Measurements from ENCODE around the gene GCSAM. TPM values are rescaled to one million over a fixed set of nuclear protein-coding genes. Genes with fewer than 3 reads are reported as not detected.

The GCSAM gene
- total and polyA plus RNA-seq, 2 experiments from 2014 or later = 1.7 TPM; not detected in 1

DNA sequence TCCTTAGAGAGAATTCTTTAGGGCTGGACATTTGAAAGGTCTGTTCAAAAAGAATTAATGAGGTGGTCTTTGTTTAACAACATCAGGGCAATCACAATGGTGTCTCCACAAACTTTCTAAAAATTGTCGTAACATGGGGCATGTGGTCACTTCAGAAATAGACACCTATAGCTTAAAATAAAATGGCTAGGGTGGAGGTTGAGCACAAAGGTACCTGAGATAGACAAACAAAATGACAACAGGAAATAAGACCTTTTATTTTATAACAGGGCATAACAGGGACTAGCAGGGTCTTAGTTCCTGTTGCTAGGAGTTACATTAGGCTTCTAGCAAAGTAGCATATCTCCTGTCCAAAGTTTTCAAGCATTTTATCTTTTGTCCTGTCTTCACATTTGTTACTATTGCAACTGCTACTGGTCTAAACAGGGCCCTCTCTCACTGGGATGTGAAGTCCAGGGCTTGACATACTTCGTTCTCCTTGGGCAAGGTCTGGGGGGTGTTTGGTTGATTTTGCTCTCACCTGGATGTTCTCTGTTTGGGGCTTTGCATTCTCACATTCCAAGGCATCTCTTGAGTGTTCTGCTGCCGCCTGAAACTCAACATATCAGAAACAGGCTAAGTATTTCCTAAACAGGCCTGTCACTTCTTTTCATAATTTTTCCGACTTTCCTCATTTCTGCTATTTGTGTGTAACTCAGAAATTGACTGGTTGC lies 3.0 kb downstream of the GCSAM start:
- H3K4me3 ChIP-seq = no peak overlapping the region
- H3K36me3 ChIP-seq = no peaks in the 10 kb centered on the region
- peaks cover 56% of the 10 kb centered on the region for H3K4me1 ChIP-seq (ENCODE audit: low read depth)
- H3K27me3 ChIP-seq = no peaks in the 10 kb centered on the region
- no peak overlapping the region for H3K27ac ChIP-seq
- TF ChIP-seq, protein P1, sequence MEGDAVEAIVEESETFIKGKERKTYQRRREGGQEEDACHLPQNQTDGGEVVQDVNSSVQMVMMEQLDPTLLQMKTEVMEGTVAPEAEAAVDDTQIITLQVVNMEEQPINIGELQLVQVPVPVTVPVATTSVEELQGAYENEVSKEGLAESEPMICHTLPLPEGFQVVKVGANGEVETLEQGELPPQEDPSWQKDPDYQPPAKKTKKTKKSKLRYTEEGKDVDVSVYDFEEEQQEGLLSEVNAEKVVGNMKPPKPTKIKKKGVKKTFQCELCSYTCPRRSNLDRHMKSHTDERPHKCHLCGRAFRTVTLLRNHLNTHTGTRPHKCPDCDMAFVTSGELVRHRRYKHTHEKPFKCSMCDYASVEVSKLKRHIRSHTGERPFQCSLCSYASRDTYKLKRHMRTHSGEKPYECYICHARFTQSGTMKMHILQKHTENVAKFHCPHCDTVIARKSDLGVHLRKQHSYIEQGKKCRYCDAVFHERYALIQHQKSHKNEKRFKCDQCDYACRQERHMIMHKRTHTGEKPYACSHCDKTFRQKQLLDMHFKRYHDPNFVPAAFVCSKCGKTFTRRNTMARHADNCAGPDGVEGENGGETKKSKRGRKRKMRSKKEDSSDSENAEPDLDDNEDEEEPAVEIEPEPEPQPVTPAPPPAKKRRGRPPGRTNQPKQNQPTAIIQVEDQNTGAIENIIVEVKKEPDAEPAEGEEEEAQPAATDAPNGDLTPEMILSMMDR (IDR thresholded peaks at IDR 0.05; ENCODE audit: low read depth, low read length) = no peak
- DNase-seq (ENCODE audit: low read depth in 1 of 2, low spot score in 1 of 2) = no peak
- H3K9me3 ChIP-seq (ENCODE audit: low read depth) = no peaks in the 10 kb centered on the region

DNA sequence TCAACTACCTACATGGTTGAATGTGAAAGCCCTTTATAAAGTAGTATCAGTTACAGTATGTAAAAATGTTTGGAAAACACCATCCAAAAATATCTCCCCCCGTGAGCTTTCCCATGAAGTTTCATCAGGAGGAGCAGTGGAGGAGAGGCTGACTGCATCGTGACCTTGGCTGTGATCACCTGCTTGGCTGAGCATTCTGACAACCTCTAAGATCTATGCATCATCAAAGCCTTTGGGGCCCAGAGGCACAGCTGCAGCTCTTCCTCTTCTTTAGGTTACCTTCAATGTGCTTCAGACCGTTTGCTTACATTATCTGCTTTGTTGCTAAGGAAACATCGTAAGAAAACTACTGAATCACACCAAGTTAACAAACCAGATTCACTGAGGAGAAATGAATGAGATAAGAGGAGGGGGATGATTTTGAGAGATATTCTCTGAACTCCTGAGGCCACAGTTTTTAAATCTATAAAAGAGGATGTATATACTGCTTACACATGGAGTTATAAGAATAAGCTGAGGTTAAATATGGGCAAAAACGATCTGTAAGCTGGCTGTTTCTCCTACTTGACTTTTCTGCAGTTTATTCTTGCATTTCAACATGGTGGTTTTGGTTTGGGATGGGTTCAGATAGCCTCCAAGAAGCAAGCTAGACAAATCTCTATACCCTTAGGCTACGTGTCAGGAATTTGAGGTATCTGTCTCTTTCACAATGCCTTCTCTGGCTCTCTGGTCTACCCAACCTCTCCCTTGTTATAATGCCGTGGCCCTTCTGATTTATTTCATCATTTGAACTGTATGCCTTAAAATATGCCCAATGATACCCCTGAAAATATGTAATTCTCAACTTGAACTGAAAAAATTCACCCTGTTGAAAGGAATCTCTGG lies 4.0 kb downstream of the GCSAM start:
- Histone ChIP-seq H3K36me3 (no peaks in the 10 kb centered on the region), H3K4me3 (no peak overlapping the region), H3K27ac (no peak overlapping the region), H3K9me3 (ENCODE audit: low read depth) (no peaks in the 10 kb centered on the region), H3K4me1 (ENCODE audit: low read depth) (peaks cover 54% of the 10 kb centered on the region), H3K27me3 (no peaks in the 10 kb centered on the region)
- TF ChIP-seq, protein P1 (IDR thresholded peaks at IDR 0.05; ENCODE audit: low read depth, low read length) = no peak
- peak in 1 of 2 donors; percentile 45 for DNase-seq (ENCODE audit: low read depth in 1 of 2, low spot score in 1 of 2)

GRCh38 chr3:112127522-112128494 lies 5.2 kb downstream of the GCSAM start:
- no peaks in the 10 kb centered on the region for H3K9me3 ChIP-seq (ENCODE audit: low read depth)
- no peaks in the 10 kb centered on the region for H3K27me3 ChIP-seq
- DNase-seq (ENCODE audit: low read depth in 1 of 2, low spot score in 1 of 2) = no peak
- no peak overlapping the region for H3K27ac ChIP-seq
- peaks cover 54% of the 10 kb centered on the region for H3K4me1 ChIP-seq (ENCODE audit: low read depth)
- no peaks in the 10 kb centered on the region for H3K36me3 ChIP-seq
- H3K4me3 ChIP-seq = no peak overlapping the region
- TF ChIP-seq, protein P1 (IDR thresholded peaks at IDR 0.05; ENCODE audit: low read depth, low read length) = no peak

GRCh38 chr3:112126511-112126911 lies 6.5 kb downstream of the GCSAM start:
- no peaks in the 10 kb centered on the region for H3K27me3 ChIP-seq
- peaks cover 54% of the 10 kb centered on the region for H3K4me1 ChIP-seq (ENCODE audit: low read depth)
- H3K9me3 ChIP-seq (ENCODE audit: low read depth) = no peaks in the 10 kb centered on the region
- no peaks in the 10 kb centered on the region for H3K36me3 ChIP-seq
- TF ChIP-seq, protein P1 (IDR thresholded peaks at IDR 0.05; ENCODE audit: low read depth, low read length) = no peak
- no peak overlapping the region for H3K27ac ChIP-seq
- peak in 1 of 2 donors; percentile 21 for DNase-seq (ENCODE audit: low read depth in 1 of 2, low spot score in 1 of 2)
- no peak overlapping the region for H3K4me3 ChIP-seq

Data from cardiac muscle cell (in vitro differentiated cells and primary cell).